Tibial nerve (tissue), 4 donors: ENCODE results near the gene SGTA. TPM values are rescaled to one million over a fixed set of nuclear protein-coding genes. Genes with fewer than 3 reads are reported as not detected.
A peak's percentile ranks its signal among the peaks of the same experiment; 100 is the strongest.

Experiments
- DNase-seq, 2 donors: peaks; one replicate each; pipeline ENCODE4 v3.0.0-alpha.2; 2019; ENCODE audit warnings: low spot score in 2 of 2
- H3K27ac ChIP-seq, 4 donors: fragments of 200-600 bp; sonication (generic) in 3 of 4; one replicate each; pipeline ENCODE4 v1.5.1; 2017 to 2019; ENCODE audit warnings: mild to moderate bottlenecking in 1 of 4
- H3K27me3 ChIP-seq, 2 donors: fragments of 200-600 bp; sonication (generic) in 1 of 2; one replicate each; pipeline versions ENCODE4 v1.5.1 to v1.6.0; 2017 to 2019
- H3K36me3 ChIP-seq, 3 donors: fragments of 200-600 bp; sonication (generic); one replicate each; pipeline ENCODE4 v1.5.1; 2018 to 2019
- H3K4me1 ChIP-seq, 4 donors: fragments of 200-600 bp; sonication (generic) in 3 of 4; one replicate each; pipeline ENCODE4 v1.5.1; 2017 to 2019
- H3K4me3 ChIP-seq, 4 donors: fragments of 200-600 bp; sonication (generic) in 3 of 4; one replicate each; pipeline ENCODE4 v1.5.1; 2017 to 2019; ENCODE audit warnings: mild to moderate bottlenecking in 1 of 4, moderate library complexity in 1 of 4
- H3K9me3 ChIP-seq, 4 donors: fragments of 200-600 bp; sonication (generic) in 3 of 4; one replicate each; pipeline ENCODE4 v1.5.1; 2017 to 2019
- CTCF ChIP-seq, 5 experiments: fragments of 200-600 bp in 3 of 5; fragments of 450-650 bp in 2 of 5; sonication (generic) in 3 of 5; IDR thresholded peaks; one replicate each; pipeline ENCODE4 v1.5.1; 2016 to 2019; ENCODE audit warnings: antibody characterized with exemption in 5 of 5, mild to moderate bottlenecking in 3 of 5, moderate library complexity in 2 of 5
- EP300 ChIP-seq, 2 donors: sonication (generic); formaldehyde crosslinking; IDR thresholded peaks; one replicate each; pipeline ENCODE4 v1.6.1; 2017; ENCODE audit warnings: antibody characterized with exemption in 2 of 2, mild to moderate bottlenecking in 1 of 2
- POLR2A ChIP-seq, 2 donors: fragments of 450-650 bp; IDR thresholded peaks; one replicate each; pipeline ENCODE4 v1.6.1; 2017; ENCODE audit warnings: antibody characterized with exemption in 2 of 2, mild to moderate bottlenecking in 2 of 2, moderate library complexity in 2 of 2
- WGBS, 2 donors: methylation state at CpG; one replicate each; pipeline ENCODE4 v1.1.5; 2018; 5-methylcytosine and 5-hydroxymethylcytosine counted together
- total RNA-seq, 4 donors: library from RNA; depleted of rRNA; stranded (reverse); fragments of >200 nt; gene quantifications; one replicate each; pipeline ENCODE4 v1.1.0, GENCODE V29; 2016

SGTA gene
- total RNA-seq, 4 donors from 2014 or later, result 40.2 to 47.6 (median 44.9) TPM

- Histone ChIP-seq H3K9me3 (no peaks in the 10 kb centered on the region), H3K4me3 (no peak overlapping the region), H3K36me3 (no peaks in the 10 kb centered on the region), H3K4me1 (peaks cover 0 to 12% (median 1%) of the 10 kb centered on the region in 4 donors), H3K27ac (no peak overlapping the region), H3K27me3 (peaks cover 0 to 5% of the 10 kb centered on the region in 2 donors)
- WGBS, 2 donors, result 37 to 48% methylated on average over 4 of the region's 4 CpGs
- no peak for DNase-seq
- TF ChIP-seq EP300 (IDR thresholded peaks at IDR 0.05), result no peak
- TF ChIP-seq CTCF (IDR thresholded peaks at IDR 0.05), result no peak
- no peak for TF ChIP-seq POLR2A (IDR thresholded peaks at IDR 0.05)
Measured at GRCh38 chr19:2744113-2744512, 39.0 kb downstream of the SGTA start.

GRCh38 chr19:2743099-2743498 lies 40.0 kb downstream of the SGTA start:
- Histone ChIP-seq H3K4me3 (no peak overlapping the region), H3K27me3 (peaks cover 0 to 5% of the 10 kb centered on the region in 2 donors), H3K4me1 (peaks cover 0 to 18% (median 5%) of the 10 kb centered on the region in 4 donors), H3K27ac (no peak overlapping the region), H3K9me3 (no peaks in the 10 kb centered on the region), H3K36me3 (no peaks in the 10 kb centered on the region)
- 79% methylated on average over 8 of the region's 8 CpGs for WGBS, 2 donors
- TF ChIP-seq EP300 (IDR thresholded peaks at IDR 0.05) (no peak), POLR2A (IDR thresholded peaks at IDR 0.05) (no peak), CTCF (IDR thresholded peaks at IDR 0.05) (no peak)
- DNase-seq, result no peak

GRCh38 chr19:2740314-2740656 lies 42.8 kb downstream of the SGTA start:
- Histone ChIP-seq H3K27ac (no peak overlapping the region), H3K9me3 (no peaks in the 10 kb centered on the region), H3K4me3 (peak overlapping the region in 2 of 4 donors; percentile 85 to 96), H3K36me3 (peaks cover 0 to 18% (median 0%) of the 10 kb centered on the region in 3 donors), H3K27me3 (peaks cover 0 to 5% of the 10 kb centered on the region in 2 donors), H3K4me1 (peaks cover 0 to 18% (median 5%) of the 10 kb centered on the region in 4 donors)
- no peak for DNase-seq
- no peak for TF ChIP-seq POLR2A (IDR thresholded peaks at IDR 0.05)
- no peak for TF ChIP-seq CTCF (IDR thresholded peaks at IDR 0.05)
- TF ChIP-seq EP300 (IDR thresholded peaks at IDR 0.05), result no peak
- 46 to 47% methylated on average over 13 of the region's 13 CpGs for WGBS, 2 donors

- Histone ChIP-seq H3K9me3 (no peaks in the 10 kb centered on the region), H3K27ac (peak within 1 kb of the TSS in 2 of 4 donors; percentile 78 to 79), H3K27me3 (peaks cover 0 to 5% of the 10 kb centered on the region in 2 donors), H3K36me3 (peaks cover 0 to 23% (median 0%) of the 10 kb centered on the region in 3 donors), H3K4me3 (peak within 1 kb of the TSS; percentile 85 to 100 (median 92)), H3K4me1 (peaks cover 0 to 18% (median 5%) of the 10 kb centered on the region in 4 donors)
- WGBS, 2 donors, result 0 to 1% methylated on average over 24 to 52 of the region's 64 CpGs
- TF ChIP-seq CTCF (IDR thresholded peaks at IDR 0.05) (peak; percentile 6 to 66 (median 33)), POLR2A (IDR thresholded peaks at IDR 0.05) (no peak), EP300 (IDR thresholded peaks at IDR 0.05) (peak; percentile 82 to 84)
- DNase-seq, result peak; percentile 99
Measured at GRCh38 chr19:2739602-2740313, 43.3 kb downstream of the SGTA start, which contains the start of gene SLC39A3. Gene SLC39A3, minus strand, starts transcription at chr19:2740017. Its CDS starts 2,760 bp downstream, at chr19:2737257.

- Histone ChIP-seq H3K9me3 (no peaks in the 10 kb centered on the region), H3K4me1 (peaks cover 0 to 18% (median 5%) of the 10 kb centered on the region in 4 donors), H3K27me3 (no peaks in the 10 kb centered on the region), H3K36me3 (peaks cover 0 to 54% (median 0%) of the 10 kb centered on the region in 3 donors), H3K27ac (no peak overlapping the region), H3K4me3 (no peak overlapping the region)
- no peak for DNase-seq
- 97 to 98% methylated on average over 15 of the region's 15 CpGs for WGBS, 2 donors
- TF ChIP-seq EP300 (IDR thresholded peaks at IDR 0.05) (no peak), POLR2A (IDR thresholded peaks at IDR 0.05) (no peak), CTCF (IDR thresholded peaks at IDR 0.05) (no peak)
Measured at GRCh38 chr19:2736550-2737190, 46.4 kb downstream of the SGTA start.
